Mucosa of gallbladder (tissue), 1 donor: ENCODE data around the gene BBS2. TPM values are rescaled to one million over a fixed set of nuclear protein-coding genes. Genes with fewer than 3 reads are reported as not detected.

ENCODE experiments used
- DNase-seq: peaks from one replicate; pipeline ENCODE4 v3.0.0-alpha.2; 2020; ENCODE audit warnings: low spot score
- total RNA-seq: library from RNA; stranded (reverse); gene quantifications from one replicate; pipeline ENCODE4 v1.2.1, GENCODE V29; 2021
- donor health status: DM: no; HTN: no; CAD: no.

Gene BBS2
- total RNA-seq, 1 donor from 2014 or later: 42.7 TPM

DNA sequence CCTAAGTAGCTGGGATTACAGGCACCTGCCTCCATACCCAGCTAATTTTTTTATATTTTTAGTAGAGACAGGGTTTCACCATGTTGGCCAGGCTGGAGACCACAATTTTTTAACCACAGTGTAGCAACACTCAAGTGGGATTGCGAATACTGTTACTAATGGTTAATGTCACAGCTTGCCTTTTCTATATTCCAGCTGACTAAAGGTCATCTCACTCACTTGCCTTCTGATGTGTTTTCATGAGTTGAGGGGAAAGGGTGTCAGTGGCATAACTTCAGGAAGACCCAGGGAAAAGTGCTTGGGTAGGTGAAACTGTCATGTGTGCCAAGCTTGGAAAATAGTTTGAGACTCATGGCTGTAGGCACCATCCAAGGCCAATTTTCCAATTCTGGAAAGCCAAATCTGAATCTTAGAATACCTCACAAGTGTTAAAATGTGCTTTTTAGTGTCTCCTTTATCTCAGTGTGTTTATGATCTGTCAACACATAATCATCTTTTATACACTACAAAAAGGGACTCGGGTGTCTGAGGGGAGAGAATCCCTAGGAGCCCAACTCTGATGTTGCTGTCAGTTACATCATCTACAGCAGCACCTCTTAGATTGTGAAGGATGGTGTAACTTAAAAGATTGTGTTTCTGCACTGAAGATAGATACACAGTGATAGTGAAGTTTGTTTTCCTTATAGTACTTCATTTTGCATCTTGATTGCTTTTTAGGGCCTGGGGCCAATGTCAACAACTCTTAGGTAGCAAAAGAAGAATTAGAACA lies 41.4 kb downstream of the BBS2 start:
- no peak for DNase-seq

DNA sequence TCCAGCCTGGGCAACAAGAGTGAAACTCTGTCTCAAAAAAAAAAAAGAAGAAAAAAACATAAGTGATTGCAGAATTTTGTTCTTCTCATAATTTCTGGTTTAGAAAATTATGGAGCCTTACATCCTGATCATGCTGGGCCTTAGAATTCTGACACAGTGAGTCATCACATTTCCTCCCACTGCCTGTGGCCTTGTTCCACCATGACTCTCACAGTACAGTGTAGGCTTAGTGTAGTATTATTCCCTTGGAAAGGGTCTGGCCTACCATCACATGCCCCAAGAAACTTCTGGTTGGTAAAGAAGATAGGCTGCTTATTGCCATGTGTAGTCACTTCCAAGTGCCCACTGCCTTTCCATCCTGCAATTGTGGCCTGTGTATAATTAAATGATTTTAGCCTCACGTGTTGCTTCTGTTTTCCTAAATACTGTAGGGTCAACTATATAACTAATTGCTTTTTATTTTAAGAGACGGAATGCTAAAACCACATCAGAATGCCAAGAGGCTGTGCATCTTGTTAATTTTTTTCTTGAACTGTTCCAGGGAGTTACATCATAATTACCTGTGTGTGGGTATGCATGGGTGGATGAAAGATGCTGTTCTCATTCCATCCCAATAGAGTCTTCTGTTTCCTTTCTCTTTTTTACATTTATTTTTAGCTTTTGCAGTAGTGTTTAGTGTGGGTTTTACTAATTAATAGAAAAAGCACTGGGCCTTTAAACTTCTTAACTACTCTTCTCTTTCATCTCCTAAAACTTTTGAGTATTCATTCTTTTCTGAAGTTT lies 42.5 kb downstream of the BBS2 start:
- no peak for DNase-seq

DNA sequence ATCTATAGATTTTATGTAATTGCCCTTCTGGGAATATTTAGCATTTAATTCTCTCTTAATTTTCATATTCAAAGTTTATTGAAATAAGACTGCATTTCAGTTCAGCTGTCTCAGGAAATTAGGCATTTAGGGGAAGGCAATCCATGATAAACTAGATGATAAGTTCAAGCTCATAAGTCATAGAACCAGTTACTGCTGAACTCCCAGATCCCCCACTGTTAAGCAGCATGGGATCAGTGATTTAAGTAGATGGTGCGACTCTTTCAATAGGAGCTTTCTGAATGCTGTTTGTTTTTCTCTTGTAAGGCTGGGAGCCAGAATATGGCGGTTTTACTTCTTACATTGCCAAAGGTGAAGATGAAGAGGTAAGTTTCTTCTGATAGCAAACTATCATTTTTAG lies 44.6 kb downstream of the BBS2 start:
- no peak for DNase-seq

DNA sequence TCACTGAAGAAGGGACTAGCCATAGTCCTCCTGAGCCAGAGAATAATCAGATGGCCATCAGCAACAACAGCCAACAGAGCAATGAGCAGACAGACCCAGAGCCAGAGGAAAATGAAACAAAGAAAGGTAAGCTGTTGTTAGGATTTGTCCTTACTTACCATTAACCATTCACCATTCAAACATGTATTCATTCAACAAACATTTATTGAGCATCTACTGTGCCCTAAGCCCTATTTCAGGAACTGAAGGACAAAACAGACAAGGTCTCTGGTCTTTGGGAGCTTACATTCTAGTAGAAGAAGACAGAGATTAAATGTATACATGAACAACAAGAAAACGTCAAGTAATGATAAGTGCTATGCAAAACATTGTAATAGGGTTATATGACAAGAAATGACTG lies 49.2 kb downstream of the BBS2 start:
- no peak for DNase-seq

DNA sequence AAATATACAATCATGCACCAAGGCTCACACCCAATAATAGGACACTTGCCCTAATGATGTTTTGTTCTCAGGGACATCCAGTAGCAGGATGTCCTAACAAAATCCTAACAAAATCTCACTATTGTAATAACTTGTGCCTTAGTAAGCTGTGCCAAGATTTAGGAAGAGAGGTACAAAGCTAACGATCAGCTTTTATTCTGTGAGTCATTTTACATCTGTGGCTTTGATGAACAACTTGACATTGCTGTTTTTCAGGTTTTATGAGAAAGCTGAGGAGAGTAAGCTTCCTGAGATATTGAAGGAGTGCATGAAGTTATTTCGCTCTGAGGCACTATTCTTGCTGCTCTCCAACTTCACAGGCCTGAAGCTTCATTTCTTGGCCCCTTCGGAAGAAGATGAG lies 49.6 kb downstream of the BBS2 start:
- DNase-seq: no peak

DNA sequence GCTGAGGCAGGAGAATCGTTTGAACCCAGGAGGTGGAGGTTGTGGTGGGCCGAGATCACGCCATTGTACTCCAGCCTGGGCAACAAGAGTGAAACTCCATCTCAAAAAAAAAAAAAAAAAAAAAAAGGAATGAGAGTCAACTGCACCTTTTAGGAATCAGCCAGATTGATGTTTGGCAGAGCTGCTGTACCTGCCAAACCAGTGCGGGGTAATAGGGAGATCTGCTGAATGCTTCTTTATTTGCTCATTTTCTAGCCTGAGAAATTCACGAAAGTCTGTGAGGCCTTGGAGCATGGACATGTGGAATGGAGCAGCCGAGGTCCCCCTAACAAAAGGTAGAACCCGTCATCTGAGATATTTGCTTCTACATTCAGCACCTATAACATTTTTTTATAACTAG lies 50.1 kb downstream of the BBS2 start:
- no peak for DNase-seq

DNA sequence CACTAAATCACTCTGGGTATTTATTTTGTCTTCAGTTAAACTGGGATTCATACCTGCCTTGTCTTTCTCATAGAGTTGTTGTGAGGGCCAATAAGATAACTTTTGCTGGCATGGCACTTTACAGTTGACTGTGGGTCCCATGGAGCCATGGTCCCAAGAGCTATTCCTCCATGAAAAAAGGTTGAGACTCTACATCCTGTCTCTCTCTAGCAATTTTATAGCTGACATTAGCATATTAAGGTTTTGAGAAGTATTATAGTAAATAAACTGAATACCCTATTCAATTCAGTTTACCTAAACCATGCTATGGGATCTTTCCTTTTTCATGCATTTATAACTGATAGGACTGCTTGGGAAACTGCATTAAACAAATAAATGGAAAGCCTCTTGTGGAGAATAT lies 51.0 kb downstream of the BBS2 start:
- DNase-seq: no peak

DNA sequence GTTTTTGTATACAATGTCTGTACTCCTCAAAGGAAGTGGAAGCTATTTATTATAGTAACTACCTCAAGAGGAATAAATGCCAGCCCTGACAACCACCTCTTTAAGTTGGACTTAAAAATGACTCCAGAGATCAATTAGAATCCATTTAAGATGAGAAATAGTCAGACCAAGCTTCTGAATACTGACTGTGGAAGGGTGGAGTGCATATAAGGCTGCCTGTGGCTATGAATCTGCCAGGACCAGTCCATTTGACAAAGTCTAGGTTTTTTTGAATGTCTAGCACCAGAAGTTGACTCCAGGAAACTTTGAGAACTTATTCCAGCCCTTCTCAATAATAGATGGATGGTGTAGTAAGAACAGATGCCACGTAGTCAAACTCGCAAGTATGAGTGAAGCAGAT lies 53.5 kb downstream of the BBS2 start:
- no peak for DNase-seq

DNA sequence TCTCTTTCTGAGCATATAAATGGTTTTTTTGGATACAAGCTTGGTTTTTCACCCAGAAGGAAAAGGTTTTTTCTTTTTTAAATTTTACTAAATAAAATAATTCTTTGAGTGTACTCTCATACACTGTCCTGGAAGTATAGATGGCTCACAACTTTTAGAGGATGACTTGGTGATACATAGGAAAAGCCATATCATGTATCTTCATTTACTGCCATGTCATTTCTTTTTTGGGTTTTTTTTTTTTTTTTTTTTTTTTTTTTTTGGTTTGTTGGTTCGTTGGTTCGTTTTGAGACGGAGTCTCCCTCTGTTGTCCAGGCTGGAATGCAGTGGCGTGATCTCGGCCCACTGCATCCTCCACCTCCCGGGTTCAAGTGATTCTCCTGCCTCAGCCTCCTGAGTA lies 56.7 kb downstream of the BBS2 start:
- DNase-seq: no peak

DNA sequence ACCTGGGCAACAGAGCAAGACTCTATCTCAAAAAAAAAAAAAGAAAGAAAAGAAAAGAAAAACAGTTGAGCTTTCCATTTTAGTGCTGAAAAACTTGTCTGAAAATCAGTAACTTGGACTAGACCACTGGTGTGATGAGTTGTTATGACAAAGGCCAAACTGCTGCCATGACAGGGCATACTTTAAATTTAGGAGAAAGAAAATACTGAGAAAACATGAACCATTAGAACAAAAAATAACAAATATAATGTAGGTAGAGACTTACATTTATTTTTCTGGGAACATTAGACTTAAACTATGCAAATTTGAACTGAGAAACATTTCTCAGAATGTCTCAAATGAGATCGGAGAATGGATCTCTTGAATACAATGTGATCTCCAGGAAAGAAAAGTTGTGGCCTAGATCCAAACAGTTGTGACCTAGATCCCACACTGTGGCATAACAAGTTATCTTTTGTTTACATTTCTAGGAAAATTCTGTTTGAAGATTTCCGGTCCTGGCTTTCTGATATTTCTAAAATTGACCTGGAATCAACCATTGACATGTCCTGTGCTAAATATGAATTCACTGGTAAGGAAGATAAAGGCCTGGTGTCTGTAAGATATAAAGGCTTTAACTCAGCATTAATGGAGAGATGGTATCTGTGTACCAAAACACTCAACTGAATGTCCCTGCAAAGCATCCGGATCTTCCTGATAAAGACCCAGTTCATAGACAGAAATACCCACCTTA lies 57.6 kb downstream of the BBS2 start:
- no peak for DNase-seq

DNA sequence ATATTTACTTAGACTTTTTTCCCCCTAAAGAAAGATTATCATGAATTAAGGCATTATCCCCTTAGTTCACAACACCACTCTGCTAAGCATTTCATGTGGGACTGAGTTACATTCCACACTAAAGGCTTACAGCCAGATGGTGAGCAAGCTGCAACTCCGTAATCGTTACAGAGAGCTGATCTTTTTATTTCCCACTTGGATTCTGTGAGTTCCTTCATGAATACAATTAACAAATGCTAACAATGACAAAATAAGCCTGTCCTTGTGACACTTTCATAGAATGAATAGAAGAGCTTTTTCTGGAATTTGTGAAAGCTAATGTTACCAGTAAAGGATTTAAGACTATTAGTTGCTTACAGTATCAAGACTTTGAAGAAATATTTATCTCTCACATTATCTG lies 59.7 kb downstream of the BBS2 start:
- DNase-seq: no peak

DNA sequence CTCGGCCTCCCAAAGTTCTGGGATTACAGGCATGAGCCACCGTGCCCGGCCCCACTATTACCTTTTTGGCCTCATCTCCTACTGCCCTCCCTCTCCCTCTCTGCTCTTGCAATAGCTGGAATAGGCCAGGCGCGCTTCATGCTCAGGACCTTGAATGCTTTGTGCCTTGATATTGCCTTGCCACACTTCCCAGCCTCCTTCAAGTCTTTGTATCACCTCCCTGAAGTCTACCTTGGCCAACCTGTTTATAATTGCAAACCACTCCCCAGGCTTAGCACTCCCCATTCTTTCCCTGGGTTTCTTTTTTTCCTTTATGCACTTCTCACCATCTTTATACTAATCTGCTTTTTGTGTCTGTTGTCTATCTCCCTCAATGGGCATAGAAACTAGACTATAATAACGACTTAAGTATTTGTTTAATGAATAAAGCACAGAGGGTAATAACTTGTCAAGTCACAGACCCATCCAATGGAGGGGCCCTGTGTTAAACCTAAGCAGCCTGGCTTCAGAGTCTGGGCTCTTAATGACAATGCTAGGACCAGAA lies 61.8 kb downstream of the BBS2 start:
- no peak for DNase-seq

DNA sequence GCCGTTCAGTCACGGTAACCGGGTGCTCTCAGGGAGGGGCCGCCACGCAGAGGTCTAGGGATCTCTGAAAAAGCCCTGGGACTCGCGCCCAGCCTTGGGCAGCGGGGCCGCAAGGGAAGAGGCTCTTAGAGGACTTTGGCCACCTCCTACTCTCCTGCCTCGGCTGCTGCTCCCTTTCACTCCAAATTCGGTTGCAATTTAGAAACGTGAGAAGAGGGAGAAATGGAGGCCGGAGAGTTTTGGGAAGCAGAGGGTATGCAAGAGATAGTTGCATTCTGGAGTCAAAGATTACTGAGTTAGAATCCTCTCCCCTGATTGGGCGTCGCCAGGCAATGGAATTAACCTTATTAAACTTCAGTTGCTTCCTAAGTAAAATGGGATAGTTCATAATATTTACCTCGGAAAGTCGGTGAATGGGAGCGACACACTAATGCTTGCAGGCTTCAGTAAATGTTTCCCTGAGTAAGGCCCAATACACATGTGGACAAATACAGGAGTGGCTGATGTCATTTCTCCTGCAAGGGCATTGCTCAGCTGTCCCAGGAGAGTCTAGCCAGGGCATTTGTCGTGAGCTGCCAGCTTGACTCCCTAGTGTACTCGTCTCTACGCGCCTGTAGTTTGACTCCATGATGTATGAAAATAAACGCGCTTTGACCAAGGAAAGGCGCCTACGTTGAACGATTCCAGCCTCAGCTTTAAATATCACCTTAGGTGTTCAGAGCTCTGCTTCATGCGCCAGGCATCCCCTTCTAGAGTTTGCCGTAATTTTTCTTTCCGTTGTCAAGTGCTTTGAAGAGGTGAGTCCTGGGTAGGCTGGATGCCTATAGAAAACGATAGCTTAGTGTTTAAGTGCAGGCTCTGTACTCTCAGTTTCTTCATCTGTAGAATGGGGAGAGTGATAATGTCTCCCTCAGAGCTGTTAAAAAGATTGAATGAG lies 67.8 kb downstream of the BBS2 start:
- DNase-seq: no peak

DNA sequence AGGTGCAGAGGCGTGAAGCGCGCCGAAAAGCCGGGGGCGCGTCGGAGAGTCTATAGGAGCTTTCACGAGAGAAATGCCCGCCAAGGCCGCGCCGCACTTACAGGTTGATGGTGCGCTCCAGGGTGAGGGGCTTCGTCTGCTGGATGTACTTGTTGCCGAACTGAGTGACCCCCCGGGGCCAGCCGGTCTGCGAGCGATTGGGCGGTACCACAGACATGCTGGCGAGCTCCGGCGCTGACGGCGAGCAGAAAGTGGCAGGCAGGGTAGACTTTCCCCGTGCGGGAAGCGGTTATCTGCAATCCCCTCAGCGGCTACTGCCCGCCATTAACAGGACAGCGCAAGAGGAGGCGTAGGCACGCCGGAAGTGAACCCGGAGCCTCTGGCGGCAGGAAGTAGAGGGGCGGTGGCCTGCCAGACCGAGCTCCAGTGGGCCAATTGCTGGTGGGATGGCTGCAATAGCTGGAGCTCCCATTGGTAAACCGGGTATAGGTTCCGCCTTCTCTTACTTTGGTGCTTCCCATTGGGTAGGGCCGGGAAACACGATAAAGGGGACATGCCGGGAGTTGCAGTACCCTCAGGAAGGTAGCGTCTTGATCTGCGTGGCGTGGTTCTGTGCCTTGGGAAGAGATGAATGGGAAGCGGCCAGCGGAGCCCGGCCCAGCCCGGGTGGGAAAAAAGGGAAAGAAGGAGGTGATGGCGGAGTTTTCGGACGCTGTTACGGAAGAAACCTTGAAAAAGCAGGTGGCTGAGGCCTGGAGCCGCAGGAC lies 68.7 kb downstream of the BBS2 start, which contains the start of the genes NUDT21 and OGFOD1:
Gene NUDT21, minus strand, starts transcription at position 347 of the 767 bp plus-strand sequence. Its CDS starts 130 bp downstream, at position 217.
Gene OGFOD1, plus strand, starts transcription at position 569 of the 767 bp plus-strand sequence. Its CDS starts 59 bp downstream, at position 628.
- peak; percentile 96 for DNase-seq

DNA sequence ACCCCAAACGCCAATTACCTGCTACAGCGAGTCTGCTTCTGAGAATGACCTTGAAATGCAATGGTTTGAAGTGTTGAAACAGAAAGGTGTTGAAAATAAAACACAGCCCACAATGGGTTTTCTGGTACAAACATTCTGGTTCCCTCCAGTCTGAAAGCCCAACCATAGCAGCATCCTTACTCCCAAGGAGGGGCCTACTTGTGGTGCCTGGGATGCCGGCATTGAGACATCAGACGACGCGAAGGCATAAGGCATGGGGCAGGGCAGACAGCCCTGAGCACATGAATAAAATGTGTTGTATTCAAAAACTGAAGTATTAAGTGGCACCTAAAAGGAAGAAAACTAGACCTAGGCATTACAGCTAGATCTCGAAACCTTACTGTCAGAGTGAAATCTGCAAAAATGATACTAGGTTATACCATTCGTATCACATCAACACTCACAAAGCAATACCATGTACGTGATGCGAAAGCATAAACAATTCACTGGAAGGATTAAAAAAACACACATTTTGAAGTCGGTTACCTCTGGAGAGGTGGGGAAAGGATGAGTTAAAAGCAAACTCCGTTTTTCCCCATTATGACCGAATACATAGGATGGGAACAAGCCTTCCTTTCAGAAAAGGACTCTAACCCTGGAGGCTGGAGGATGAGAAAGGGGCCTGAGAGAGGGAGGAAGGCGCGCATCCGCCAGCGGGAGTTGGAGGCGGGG lies 69.4 kb downstream of the BBS2 start:
- no peak for DNase-seq

DNA sequence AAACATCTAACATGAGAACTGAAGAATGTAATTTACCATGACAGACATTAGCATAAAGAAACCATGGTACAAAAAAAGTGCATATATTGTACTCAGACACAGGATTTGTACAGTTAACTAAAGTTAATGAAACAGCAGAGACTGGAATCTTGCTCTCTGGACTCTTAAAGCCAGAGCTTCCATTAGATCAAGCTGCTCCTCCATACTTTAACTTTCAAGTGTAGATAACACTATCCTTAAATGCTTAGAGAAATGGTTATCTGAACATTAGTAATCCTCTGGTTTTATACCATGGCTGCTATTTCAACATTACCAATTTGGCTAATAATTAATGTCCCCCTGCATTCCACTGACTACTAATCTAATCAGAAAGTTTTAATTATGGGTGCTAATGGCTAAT lies 71.8 kb downstream of the BBS2 start:
- no peak for DNase-seq

DNA sequence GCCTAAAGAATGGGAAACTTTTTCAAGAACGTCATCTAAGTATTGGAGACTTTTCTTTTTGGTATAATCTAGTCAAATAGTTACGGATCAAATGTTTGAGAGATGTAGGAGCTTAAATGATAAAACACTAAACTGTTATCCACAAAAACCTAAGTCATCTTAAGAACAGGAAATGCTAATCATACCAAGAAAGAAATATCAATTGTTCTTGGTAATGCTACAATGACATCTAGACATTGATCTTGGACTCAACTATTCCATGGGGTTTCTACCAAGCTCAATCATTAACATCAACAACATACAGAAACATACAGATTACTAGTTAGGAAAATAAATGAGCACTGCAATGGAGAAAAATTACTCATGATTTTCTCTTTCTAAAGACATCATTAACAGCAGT lies 72.5 kb downstream of the BBS2 start:
- DNase-seq: no peak

DNA sequence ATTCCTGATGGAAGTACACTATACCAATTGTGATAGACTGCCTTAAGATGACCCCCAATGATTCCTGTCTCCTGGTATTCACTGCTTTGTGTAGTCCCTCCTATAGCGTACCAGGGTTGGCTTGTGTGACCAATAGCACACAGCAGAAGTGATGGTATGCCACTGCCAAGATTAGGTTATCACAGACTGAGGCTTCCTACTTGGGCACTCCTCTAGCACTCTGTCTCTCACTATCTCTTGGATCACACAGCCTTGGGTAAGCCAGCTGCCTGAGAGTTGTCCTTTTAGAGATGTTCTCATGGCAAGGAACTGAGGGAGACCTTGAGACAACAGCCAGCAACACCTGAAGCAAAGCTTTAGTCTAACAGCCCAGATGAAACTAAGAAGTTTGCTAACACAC lies 81.8 kb downstream of the BBS2 start:
- DNase-seq: no peak

DNA sequence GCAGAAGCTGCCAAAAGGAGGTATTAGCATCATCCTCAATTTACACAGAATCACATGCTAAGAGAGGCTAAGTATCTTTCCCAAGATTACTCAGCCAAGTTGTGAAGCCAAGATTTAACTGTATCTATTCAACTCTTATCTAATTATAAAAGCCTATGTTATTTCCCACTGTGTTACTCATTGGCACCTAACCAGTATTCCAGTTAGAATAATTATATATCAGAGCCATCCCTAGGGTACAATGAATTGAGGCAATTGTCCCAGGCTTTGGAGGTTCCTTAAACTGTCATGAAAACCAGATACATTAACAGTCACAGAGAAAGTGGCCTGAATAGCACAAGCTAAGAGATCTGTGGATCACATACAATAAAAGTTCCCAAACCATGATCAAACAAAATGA lies 83.6 kb downstream of the BBS2 start:
- no peak for DNase-seq
